Transverse colon (tissue), 4 donors: ENCODE results near the gene CNOT4. TPM values are rescaled to one million over a fixed set of nuclear protein-coding genes. Genes with fewer than 3 reads are reported as not detected.
A peak's percentile ranks its signal among the peaks of the same experiment; 100 is the strongest.

Source experiments
- DNase-seq: peaks from one replicate; pipeline ENCODE4 v3.0.0-alpha.2; 2019
- H3K27ac ChIP-seq, 4 donors: fragments of 200-600 bp; sonication (generic); 2 replicates each; pipeline ENCODE4 v1.5.1; 2016 to 2018; ENCODE audit warnings: inconsistent platforms in 4 of 4
- H3K27me3 ChIP-seq: fragments of 200-600 bp; sonication (generic); 2 replicates; pipeline ENCODE4 v1.5.1; 2017; ENCODE audit warnings: inconsistent platforms
- H3K36me3 ChIP-seq, 4 donors: fragments of 200-600 bp; sonication (generic); 2 replicates each; pipeline ENCODE4 v1.5.1; 2017 to 2019; ENCODE audit warnings: inconsistent platforms in 4 of 4
- H3K4me1 ChIP-seq, 4 donors: fragments of 200-600 bp; sonication (generic); 2 replicates each; pipeline ENCODE4 v1.5.1; 2017 to 2020; ENCODE audit warnings: inconsistent platforms in 4 of 4
- H3K4me3 ChIP-seq, 4 donors: fragments of 200-600 bp; sonication (generic); 1 replicate in 1 of 4; 2 replicates in 3 of 4; pipeline versions ENCODE4 v1.5.1 to v1.6.1; 2017 to 2019; ENCODE audit warnings: inconsistent platforms in 4 of 4
- H3K9me3 ChIP-seq, 2 donors: fragments of 200-600 bp; sonication (generic); 2 replicates each; pipeline ENCODE4 v1.5.1; 2017 to 2019; ENCODE audit warnings: inconsistent platforms in 2 of 2
- CTCF ChIP-seq, 5 experiments: fragments of 200-600 bp in 3 of 5; fragments of 450-650 bp in 2 of 5; sonication (generic) in 3 of 5; IDR thresholded peaks; 1 replicate in 2 of 5; 2 replicates in 3 of 5; pipeline ENCODE4 v1.5.1; 2016 to 2017; ENCODE audit warnings: antibody characterized with exemption in 5 of 5, inconsistent platforms in 3 of 5, mild to moderate bottlenecking in 2 of 5, moderate library complexity in 1 of 5
- EP300 ChIP-seq: sonication (generic); formaldehyde crosslinking; IDR thresholded peaks from one replicate; pipeline ENCODE4 v1.6.1; 2017; ENCODE audit warnings: antibody characterized with exemption, low read depth
- POLR2A ChIP-seq: fragments of 450-650 bp; IDR thresholded peaks from one replicate; pipeline ENCODE4 v1.6.1; 2016; ENCODE audit warnings: antibody characterized with exemption, mild to moderate bottlenecking, moderate library complexity
- POLR2AphosphoS5 ChIP-seq, 3 donors: sonication (generic); formaldehyde crosslinking; IDR thresholded peaks; one replicate each; pipeline ENCODE4 v1.6.1; 2016; ENCODE audit warnings: antibody characterized with exemption in 3 of 3
- WGBS, 2 donors: methylation state at CpG; one replicate each; pipeline ENCODE4 v1.1.5; 2018; ENCODE audit warnings: low coverage in 1 of 2; 5-methylcytosine and 5-hydroxymethylcytosine counted together
- in situ Hi-C, 4 donors: fragments of 200-750 bp; cut with MboI; loops; one replicate each; pipeline versions ENCODE4 v1.15.0 to v1.15.1; 2017; ENCODE audit warnings: low sequenced_read_pairs in 3 of 4, low pct_ligation_motif_present in 1 of 4, low pct_unique_long_range_greater_than_20kb in 1 of 4
- intact Hi-C: fragments of 100-400 bp; cut with DNase I; formaldehyde crosslinking; loops from one replicate; pipeline ENCODE4 v1.15.1; 2023; ENCODE audit warnings: low total_unique reads
- total RNA-seq, 4 donors: library from RNA; depleted of rRNA; stranded (reverse); fragments of >200 nt; gene quantifications; one replicate each; pipeline ENCODE4 v1.1.0, GENCODE V29; 2016

Gene CNOT4
- 10 to 100 TPM; 18.4 to 82.2 (median 29.9) TPM for total RNA-seq

GRCh38 chr7:135509839-135510591 lies at the start of gene CNOT4:
CNOT4 (minus strand) TSS chr7:135510102; CDS start chr7:135438331, 71,771 bp downstream.
- Histone ChIP-seq H3K27ac (peak within 1 kb of the TSS; percentile 91 to 97 (median 95)), H3K27me3 (no peaks in the 10 kb centered on the region), H3K4me3 (peak within 1 kb of the TSS; percentile 66 to 94 (median 84)), H3K36me3 (no peaks in the 10 kb centered on the region), H3K4me1 (peaks cover 9 to 32% (median 23%) of the 10 kb centered on the region in 4 donors), H3K9me3 (no peaks in the 10 kb centered on the region)
- peak; percentile 98 for DNase-seq
- WGBS, 2 donors = 0% methylated on average over 2 to 42 of the region's 55 CpGs
- TF ChIP-seq POLR2AphosphoS5 (IDR thresholded peaks at IDR 0.05) = peak; percentile 80 to 89 (median 86)
- no peak for TF ChIP-seq EP300
- TF ChIP-seq POLR2A = peak; percentile 71
- no peak for TF ChIP-seq CTCF (IDR thresholded peaks at IDR 0.05)
- intact Hi-C loops (loop anchor here (2.0 to 10.0 kb wide), 2 partner anchors 47 to 1045 kb away; partner anchors contain the start of gene NUP205), in situ Hi-C loops (loop anchor here in 1 of 4 donors (5.0 kb wide), 1 partner anchor 47 kb away; the partner anchor contains the start of gene NUP205)

GRCh38 chr7:135558881-135559280 lies 49.0 kb upstream of the CNOT4 start:
- Histone ChIP-seq H3K36me3 (no peaks in the 10 kb centered on the region), H3K4me3 (peak overlapping the region in 3 of 4 donors; percentile 75 to 80 (median 75)), H3K27ac (peak overlapping the region; percentile 91 to 93 (median 92)), H3K27me3 (no peaks in the 10 kb centered on the region), H3K4me1 (peaks cover 0 to 20% (median 7%) of the 10 kb centered on the region in 4 donors), H3K9me3 (no peaks in the 10 kb centered on the region)
- intact Hi-C loops (loop anchor here (5.0 kb wide), 1 partner anchor 277 kb away; no protein-coding TSS in a partner anchor), in situ Hi-C loops (loop anchor here in 3 of 4 donors (5.0 to 25.0 kb wide), 2 partner anchors 47 to 272 kb away; partner anchors contain the start of gene CNOT4 (in 1 of the 3))
- TF ChIP-seq POLR2AphosphoS5 (IDR thresholded peaks at IDR 0.05) = no peak
- 36 to 51% methylated on average over 4 to 5 of the region's 5 CpGs for WGBS, 2 donors
- no peak for DNase-seq

- WGBS, 2 donors = 0% methylated on average over 13 to 16 of the region's 16 CpGs
- DNase-seq = peak; percentile 59
- peak; percentile 33 to 41 (median 38) for TF ChIP-seq CTCF (IDR thresholded peaks at IDR 0.05)
- TF ChIP-seq POLR2AphosphoS5 (IDR thresholded peaks at IDR 0.05) = no peak
- Histone ChIP-seq H3K27me3 (no peaks in the 10 kb centered on the region), H3K9me3 (no peaks in the 10 kb centered on the region), H3K4me1 (peaks cover 0 to 20% (median 7%) of the 10 kb centered on the region in 4 donors), H3K36me3 (no peaks in the 10 kb centered on the region), H3K27ac (peak overlapping the region; percentile 91 to 93 (median 92)), H3K4me3 (peak overlapping the region; percentile 63 to 80 (median 75))
- in situ Hi-C loops = loop anchor here in 3 of 4 donors (5.0 to 25.0 kb wide), 2 partner anchors 46 to 271 kb away; partner anchors contain the start of gene CNOT4 (in 1 of the 3)
- intact Hi-C loops = loop anchor here (5.0 kb wide), 1 partner anchor 276 kb away; no protein-coding TSS in a partner anchor
These were observed 48.5 kb upstream of the CNOT4 start for GRCh38 chr7:135558337-135558767.

- H3K36me3 ChIP-seq = no peaks in the 10 kb centered on the region
- intact Hi-C loops (loop anchor here (2.0 to 5.0 kb wide), 2 partner anchors 47 to 275 kb away; partner anchors contain the start of gene CNOT4), in situ Hi-C loops (loop anchor here in 3 of 4 donors (5.0 to 25.0 kb wide), 2 partner anchors 45 to 270 kb away; partner anchors contain the start of gene CNOT4 (in 1 of the 3))
- DNase-seq = peak; percentile 65
- TF ChIP-seq POLR2AphosphoS5 (IDR thresholded peaks at IDR 0.05) (peak; percentile 21 to 42 (median 27)), POLR2A (peak; percentile 27), CTCF (IDR thresholded peaks at IDR 0.05) (peak in 3 of 5 experiments; percentile 10 to 56 (median 39)), EP300 (no peak)
- peak within 1 kb of the TSS; percentile 91 to 93 (median 92) for H3K27ac ChIP-seq
- H3K27me3 ChIP-seq = no peaks in the 10 kb centered on the region
- no peaks in the 10 kb centered on the region for H3K9me3 ChIP-seq
- peak within 1 kb of the TSS; percentile 63 to 80 (median 75) for H3K4me3 ChIP-seq
- H3K4me1 ChIP-seq = peaks cover 0 to 20% (median 7%) of the 10 kb centered on the region in 4 donors
- WGBS, 2 donors = 3 to 10% methylated on average over 10 to 38 of the region's 38 CpGs
These were observed 47.8 kb upstream of the CNOT4 start, which contains the start of gene NUP205 for GRCh38 chr7:135557455-135558336. NUP205 (plus strand) TSS chr7:135557917; CDS start chr7:135557945, 28 bp downstream.
